Measurements from ENCODE around the gene FUOM. TPM values are rescaled to one million over a fixed set of nuclear protein-coding genes. Genes with fewer than 3 reads are reported as not detected.

FUOM gene
- polyA plus RNA-seq, 3 donors: 29.8 to 56.8 (median 39.0) TPM

DNA sequence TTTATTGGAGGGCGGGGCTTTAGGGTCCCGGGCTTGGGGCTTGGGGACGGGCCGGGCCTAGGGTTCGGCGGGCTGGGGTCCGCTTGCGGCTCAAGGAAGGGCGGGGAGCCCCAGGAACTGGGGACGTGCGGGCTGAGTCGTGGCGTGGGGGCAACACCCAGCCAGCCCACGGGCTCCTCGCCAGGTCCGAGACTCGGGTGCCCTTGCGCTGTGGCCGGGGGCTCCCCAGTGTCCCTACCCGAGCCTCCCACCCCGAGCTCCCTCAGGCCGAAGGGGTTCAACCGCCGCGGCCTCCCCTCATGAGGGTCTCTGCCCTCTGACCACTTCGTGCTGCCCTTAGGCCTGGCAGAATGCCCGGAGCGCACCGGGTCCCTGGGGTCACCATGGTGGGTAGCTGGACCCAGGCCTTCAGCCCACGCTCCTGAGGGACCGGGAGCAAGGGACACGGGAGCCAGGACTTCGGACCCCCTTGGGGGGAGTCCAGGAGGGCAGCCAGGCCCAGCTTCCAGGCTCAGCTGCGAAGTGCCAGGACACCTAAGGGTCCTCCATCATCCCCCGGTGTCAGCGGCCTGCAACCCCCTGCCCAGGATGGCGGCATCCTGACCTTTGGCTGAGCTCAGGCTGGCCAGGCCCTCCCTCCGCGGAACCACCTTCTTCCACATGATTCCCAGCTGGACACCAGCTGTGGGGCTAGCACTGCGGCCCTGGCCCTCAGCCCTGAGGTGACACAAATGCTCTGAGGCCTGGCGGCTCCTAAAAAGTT, 524 bp upstream of the FUOM start:
- DNase-seq: no peak
- Histone ChIP-seq H3K79me2 (ENCODE audit: insufficient read depth, low read length) (peaks cover 3% of the 10 kb centered on the region), H3K4me3 (replicated peaks in 1 of 3; ENCODE audit: low read depth in 2 of 3, low read length in 3 of 3) (no peak overlapping the region), H2AFZ (ENCODE audit: insufficient read depth, low read depth, low read length, poor library complexity, severe bottlenecking) (no peak overlapping the region), H3K9me3 (replicated peaks in 1 of 2; ENCODE audit: control insufficient read depth in 1 of 2, insufficient read depth in 1 of 2, low read length in 2 of 2) (no peaks in the 10 kb centered on the region), H3K4me1 (ENCODE audit: control insufficient read depth in 1 of 2, insufficient read depth in 2 of 2, low read length in 2 of 2) (peaks cover 11 to 20% of the 10 kb centered on the region in 2 donors), H3K9ac (ENCODE audit: insufficient read depth, low read length, poor library complexity, severe bottlenecking) (no peak overlapping the region), H4K20me1 (ENCODE audit: insufficient read depth, low read length) (peaks cover 28% of the 10 kb centered on the region), H3K27me3 (ENCODE audit: control insufficient read depth in 2 of 2, insufficient read depth in 2 of 2, low read length in 2 of 2) (no peaks in the 10 kb centered on the region), H3K36me3 (replicated peaks in 1 of 2; ENCODE audit: control insufficient read depth in 1 of 2, insufficient read depth in 2 of 2, low read length in 2 of 2) (peaks cover 16 to 25% of the 10 kb centered on the region in 2 donors), H3K27ac (ENCODE audit: low read depth in 1 of 2, low read length in 2 of 2) (no peak overlapping the region), H3K4me2 (replicated peaks; ENCODE audit: extremely low read depth, low read length, poor library complexity, severe bottlenecking) (no peak overlapping the region)
- TF ChIP-seq CTCF (IDR thresholded peaks at IDR 0.05): no peak
- WGBS (ENCODE audit: insufficient coverage): 90% methylated on average over 36 of the region's 41 CpGs
- Mint-ChIP-seq H3K36me3 (peaks cover 20 to 24% of the 10 kb centered on the region in 2 donors), H3K27me3 (ENCODE audit: low read depth in 3 of 3) (peaks cover 0 to 6% (median 2%) of the 10 kb centered on the region in 3 donors), H3K4me3 (no peak overlapping the region), H3K4me1 (peaks cover 12% of the 10 kb centered on the region), H3K27ac (peak overlapping the region in 1 of 7 donors; percentile 57), H3K9me3 (peaks cover 0 to 1% (median 0%) of the 10 kb centered on the region in 7 donors)
- intact Hi-C loops (cut with micrococcal nuclease): no loop called here

GRCh38 chr10:133356549-133357284, 1.1 kb downstream of the FUOM start:
- H3K27me3 Mint-ChIP-seq (ENCODE audit: low read depth in 3 of 3): peaks cover 0 to 8% (median 0%) of the 10 kb centered on the region in 3 donors
- Histone ChIP-seq H3K79me2 (ENCODE audit: insufficient read depth, low read length) (peaks cover 3% of the 10 kb centered on the region), H3K36me3 (replicated peaks in 1 of 2; ENCODE audit: control insufficient read depth in 1 of 2, insufficient read depth in 2 of 2, low read length in 2 of 2) (peaks cover under 1 to 8% of the 10 kb centered on the region in 2 donors), H3K4me2 (replicated peaks; ENCODE audit: extremely low read depth, low read length, poor library complexity, severe bottlenecking) (peak overlapping the region; percentile 92), H3K27me3 (ENCODE audit: control insufficient read depth in 2 of 2, insufficient read depth in 2 of 2, low read length in 2 of 2) (no peaks in the 10 kb centered on the region), H3K4me1 (ENCODE audit: control insufficient read depth in 1 of 2, insufficient read depth in 2 of 2, low read length in 2 of 2) (peaks cover 11 to 20% of the 10 kb centered on the region in 2 donors), H4K20me1 (ENCODE audit: insufficient read depth, low read length) (peaks cover 30% of the 10 kb centered on the region), H3K27ac (ENCODE audit: low read depth in 1 of 2, low read length in 2 of 2) (no peak overlapping the region), H3K9me3 (replicated peaks in 1 of 2; ENCODE audit: control insufficient read depth in 1 of 2, insufficient read depth in 1 of 2, low read length in 2 of 2) (no peaks in the 10 kb centered on the region), H3K4me3 (replicated peaks in 1 of 3; ENCODE audit: low read depth in 2 of 3, low read length in 3 of 3) (peak overlapping the region; percentile 63 to 77 (median 69)), H3K9ac (ENCODE audit: insufficient read depth, low read length, poor library complexity, severe bottlenecking) (peak overlapping the region; percentile 78), H2AFZ (ENCODE audit: insufficient read depth, low read depth, low read length, poor library complexity, severe bottlenecking) (peak overlapping the region; percentile 83)
- no peak for TF ChIP-seq CTCF (IDR thresholded peaks at IDR 0.05)
- peak overlapping the region; percentile 77 to 87 for H3K4me3 Mint-ChIP-seq
- peaks cover 12% of the 10 kb centered on the region for H3K4me1 Mint-ChIP-seq
- 59% methylated on average over 25 of the region's 27 CpGs for WGBS (ENCODE audit: insufficient coverage)
- no peak for DNase-seq
- peak overlapping the region in 1 of 7 donors; percentile 50 for H3K27ac Mint-ChIP-seq
- intact Hi-C loops (cut with micrococcal nuclease): no loop called here
- peaks cover 6 to 8% of the 10 kb centered on the region in 2 donors for H3K36me3 Mint-ChIP-seq
- H3K9me3 Mint-ChIP-seq: peaks cover 0 to 1% (median 0%) of the 10 kb centered on the region in 7 donors
